GM23338 (cell line): Measurements from ENCODE around the gene NOL9. TPM values are rescaled to one million over a fixed set of nuclear protein-coding genes. Genes with fewer than 3 reads are reported as not detected.

ENCODE experiments used
- ATAC-seq: fragments of 200-7000 bp; cut with Tn5 transposase; 3 replicates; pipeline ENCODE4 v1.9.1; 2020
- DNase-seq: peaks from one replicate; pipeline ENCODE4 v3.0.0-alpha.2; 2015; ENCODE audit warnings: low spot score
- H2AFZ ChIP-seq: fragments of 200-600 bp; sonication (generic); 2 replicates; pipeline ENCODE4 v1.8.0; 2016; ENCODE audit warnings: antibody characterized with exemption, mild to moderate bottlenecking, moderate library complexity
- H3F3A ChIP-seq: fragments of 200-600 bp; sonication (generic); replicated peaks from 2 replicates; pipeline ENCODE4 v1.8.0; 2017; ENCODE audit warnings: antibody characterized with exemption, mixed run types, low read depth
- H3K27ac ChIP-seq: fragments of 200-600 bp; sonication (generic); 2 replicates; pipeline ENCODE4 v1.6.1; 2016; ENCODE audit warnings: low read depth
- H3K27me3 ChIP-seq: fragments of 200-600 bp; sonication (generic); 2 replicates; pipeline ENCODE4 v1.8.0; 2016; ENCODE audit warnings: mild to moderate bottlenecking, mixed run types, moderate library complexity; ENCODE audit not compliant: insufficient read depth
- H3K36me3 ChIP-seq: fragments of 200-600 bp; sonication (generic); 2 replicates; pipeline ENCODE4 v1.8.0; 2016; ENCODE audit warnings: mild to moderate bottlenecking; ENCODE audit not compliant: insufficient read depth
- H3K4me1 ChIP-seq: fragments of 200-600 bp; sonication (generic); 2 replicates; pipeline ENCODE4 v1.8.0; 2016; ENCODE audit warnings: mild to moderate bottlenecking, moderate library complexity; ENCODE audit not compliant: insufficient read depth
- H3K4me2 ChIP-seq: fragments of 200-600 bp; sonication (generic); 2 replicates; pipeline ENCODE4 v1.7.1; 2017; ENCODE audit warnings: mixed run types
- H3K4me3 ChIP-seq: fragments of 200-600 bp; sonication (generic); 2 replicates; pipeline ENCODE4 v1.6.1; 2016; ENCODE audit warnings: mixed run types
- H3K79me2 ChIP-seq: fragments of 200-600 bp; sonication (generic); replicated peaks from 2 replicates; pipeline ENCODE4 v1.8.0; 2017; ENCODE audit warnings: mild to moderate bottlenecking; ENCODE audit not compliant: insufficient read depth
- H3K9me2 ChIP-seq: fragments of 200-600 bp; sonication (generic); 2 replicates; pipeline ENCODE4 v1.8.0; 2017; ENCODE audit not compliant: insufficient read depth
- H4K20me1 ChIP-seq: fragments of 200-600 bp; sonication (generic); replicated peaks from 2 replicates; pipeline ENCODE4 v1.8.0; 2017; ENCODE audit warnings: mild to moderate bottlenecking; ENCODE audit not compliant: insufficient read depth
- H3K27ac Mint-ChIP-seq: 2 replicates; pipeline ENCODE4 v1.8.0; 2020; ENCODE audit warnings: inconsistent platforms, mild to moderate bottlenecking, moderate library complexity, mixed read lengths
- H3K27me3 Mint-ChIP-seq: 3 replicates; pipeline ENCODE4 v1.8.0; 2022; ENCODE audit warnings: low read depth, mild to moderate bottlenecking, moderate library complexity, mixed read lengths, inconsistent platforms; ENCODE audit not compliant: insufficient read depth, poor library complexity
- H3K36me3 Mint-ChIP-seq: 3 replicates; pipeline ENCODE4 v1.8.0; 2021; ENCODE audit warnings: low read depth, mild to moderate bottlenecking, inconsistent platforms, moderate library complexity, mixed read lengths
- H3K4me1 Mint-ChIP-seq: 3 replicates; pipeline ENCODE4 v1.8.0; 2020; ENCODE audit warnings: mild to moderate bottlenecking, inconsistent platforms, mixed read lengths
- H3K4me3 Mint-ChIP-seq: 3 replicates; pipeline ENCODE4 v1.8.0; 2021; ENCODE audit warnings: moderate library complexity, mild to moderate bottlenecking, inconsistent platforms, mixed read lengths
- H3K9me3 Mint-ChIP-seq: 3 replicates; pipeline ENCODE4 v1.8.0; 2020; ENCODE audit warnings: moderate library complexity, mild to moderate bottlenecking, inconsistent platforms, mixed read lengths
- CREB1 ChIP-seq: fragments of 250-450 bp; sonication (Bioruptor Pico); IDR thresholded peaks from 2 replicates; pipeline ENCODE4 v1.5.0; 2020; ENCODE audit warnings: low read depth, mild to moderate bottlenecking, moderate library complexity
- JUNB ChIP-seq: IDR thresholded peaks from one replicate; pipeline ENCODE4 v1.6.1; 2016; ENCODE audit warnings: antibody characterized with exemption; ENCODE audit not compliant: unreplicated experiment
- NANOG ChIP-seq: IDR thresholded peaks from 2 replicates; pipeline ENCODE4 v1.6.1; 2016; ENCODE audit warnings: antibody characterized with exemption, borderline replicate concordance
- POLR2AphosphoS5 ChIP-seq: IDR thresholded peaks from 2 replicates; pipeline ENCODE4 v1.6.1; 2016; ENCODE audit warnings: antibody characterized with exemption, low read depth
- REST ChIP-seq: IDR thresholded peaks from one replicate; pipeline ENCODE4 v1.6.1; 2018; ENCODE audit warnings: antibody characterized with exemption; ENCODE audit not compliant: unreplicated experiment
- STAT1 ChIP-seq: IDR thresholded peaks from one replicate; pipeline ENCODE4 v1.6.1; 2016; ENCODE audit warnings: antibody characterized with exemption; ENCODE audit not compliant: unreplicated experiment
- ZNF114 ChIP-seq: fragments of 250-450 bp; sonication (Bioruptor Pico); IDR thresholded peaks from 2 replicates; pipeline ENCODE4 v1.5.0; 2020; ENCODE audit warnings: mild to moderate bottlenecking, moderate library complexity
- polyA plus RNA-seq: library from polyadenylated mRNA; unstranded; fragments of >200 nt; fragmentation: Nextera tagmentation; extraction: Ambion mirVana; gene quantifications from 2 replicates; pipeline ENCODE4 v1.2.1, GENCODE V29; 2016
- total RNA-seq: library from RNA; depleted of rRNA; stranded (reverse); fragments of >200 nt; shearing (Covaris generic); gene quantifications from 2 replicates; pipeline ENCODE4 v1.2.3, GENCODE V29; 2014
- TF ChIP-seq, protein P1 (sequence below): IDR thresholded peaks from 2 replicates; pipeline ENCODE4 v1.6.1; 2016; ENCODE audit warnings: antibody characterized with exemption
- TF ChIP-seq, protein P2 (sequence below): fragments of 250-450 bp; sonication (Bioruptor Pico); IDR thresholded peaks from 2 replicates; pipeline ENCODE4 v1.5.0; 2020; ENCODE audit warnings: mild to moderate bottlenecking, moderate library complexity
- TF ChIP-seq, protein P3 (sequence below), 2 experiments: fragments of 200-600 bp in 1 of 2; sonication (generic) in 1 of 2; conservative IDR thresholded peaks; 2 replicates each; pipeline versions ENCODE4 v1.5.1 to v1.6.1; 2016 to 2017; ENCODE audit warnings: antibody characterized with exemption in 2 of 2, low read depth in 2 of 2, mild to moderate bottlenecking in 2 of 2, moderate library complexity in 1 of 2

NOL9 gene
- total and polyA plus RNA-seq, 2 experiments from 2014 or later = 13.2 to 48.5 TPM

DNA sequence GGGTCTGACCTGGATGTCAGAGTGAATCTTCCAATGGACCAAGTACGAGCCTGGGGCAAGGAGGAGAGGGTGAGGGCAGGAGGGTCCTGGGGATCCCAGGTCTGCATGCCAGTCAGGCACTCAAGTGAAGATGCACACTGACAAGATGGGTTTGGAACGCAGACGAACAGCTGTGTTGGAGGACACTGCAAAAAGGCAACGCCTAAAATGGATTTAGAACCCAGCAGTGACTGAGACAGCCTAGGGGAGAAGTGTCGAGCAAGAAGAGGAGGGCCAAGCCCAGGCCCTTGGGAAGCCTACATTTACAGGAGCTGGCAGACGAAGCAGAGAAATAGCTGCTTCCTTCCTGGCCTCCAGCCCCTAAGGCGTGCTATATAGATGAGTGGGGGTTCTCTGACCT is 25.8 kb downstream of the NOL9 start:
- Mint-ChIP-seq H3K27ac (no peak overlapping the region), H3K27me3 (peaks cover 5% of the 10 kb centered on the region), H3K4me1 (peaks cover 8% of the 10 kb centered on the region; the same call in 2 of the 3 replicates), H3K9me3 (no peaks in the 10 kb centered on the region), H3K36me3 (peaks cover 79% of the 10 kb centered on the region), H3K4me3 (no peak overlapping the region)
- Histone ChIP-seq H2AFZ (no peak overlapping the region), H3K4me2 (no peak overlapping the region), H3K4me3 (no peak overlapping the region), H3K4me1 (no peaks in the 10 kb centered on the region), H3K36me3 (peaks cover 32% of the 10 kb centered on the region), H3K9me2 (no peaks in the 10 kb centered on the region), H3K27me3 (no peaks in the 10 kb centered on the region), H3K79me2 (no peaks in the 10 kb centered on the region), H3F3A (peaks cover 26% of the 10 kb centered on the region), H3K27ac (no peak overlapping the region), H4K20me1 (peaks cover 4% of the 10 kb centered on the region)
- DNase-seq (no peak), ATAC-seq (no peak)
- no peak for TF ChIP-seq STAT1
- TF ChIP-seq, protein P1, sequence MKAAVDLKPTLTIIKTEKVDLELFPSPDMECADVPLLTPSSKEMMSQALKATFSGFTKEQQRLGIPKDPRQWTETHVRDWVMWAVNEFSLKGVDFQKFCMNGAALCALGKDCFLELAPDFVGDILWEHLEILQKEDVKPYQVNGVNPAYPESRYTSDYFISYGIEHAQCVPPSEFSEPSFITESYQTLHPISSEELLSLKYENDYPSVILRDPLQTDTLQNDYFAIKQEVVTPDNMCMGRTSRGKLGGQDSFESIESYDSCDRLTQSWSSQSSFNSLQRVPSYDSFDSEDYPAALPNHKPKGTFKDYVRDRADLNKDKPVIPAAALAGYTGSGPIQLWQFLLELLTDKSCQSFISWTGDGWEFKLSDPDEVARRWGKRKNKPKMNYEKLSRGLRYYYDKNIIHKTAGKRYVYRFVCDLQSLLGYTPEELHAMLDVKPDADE = no peak
- no peak for TF ChIP-seq CREB1 (CRISPR knock-in tag)
- no peak for TF ChIP-seq REST

- Histone ChIP-seq H3K4me2 (no peak overlapping the region), H3F3A (peaks cover 30% of the 10 kb centered on the region), H4K20me1 (no peaks in the 10 kb centered on the region; the same call in none of the 2 replicates), H3K9me2 (no peaks in the 10 kb centered on the region), H3K27ac (no peak overlapping the region), H3K27me3 (no peaks in the 10 kb centered on the region), H3K4me3 (no peak overlapping the region), H3K36me3 (peaks cover 19% of the 10 kb centered on the region), H2AFZ (no peak overlapping the region), H3K79me2 (no peaks in the 10 kb centered on the region), H3K4me1 (peaks cover 2% of the 10 kb centered on the region; the same call in 1 of the 2 replicates)
- Mint-ChIP-seq H3K9me3 (no peaks in the 10 kb centered on the region), H3K27me3 (peaks cover 9% of the 10 kb centered on the region), H3K27ac (no peak overlapping the region), H3K4me3 (no peak overlapping the region), H3K4me1 (peaks cover 10% of the 10 kb centered on the region; the same call in 2 of the 3 replicates), H3K36me3 (peaks cover 58% of the 10 kb centered on the region)
- ATAC-seq = no peak
- DNase-seq = no peak
- no peak for TF ChIP-seq JUNB
- TF ChIP-seq ZNF114 (CRISPR knock-in tag) = no peak
- no peak for TF ChIP-seq NANOG
- TF ChIP-seq, protein P2, sequence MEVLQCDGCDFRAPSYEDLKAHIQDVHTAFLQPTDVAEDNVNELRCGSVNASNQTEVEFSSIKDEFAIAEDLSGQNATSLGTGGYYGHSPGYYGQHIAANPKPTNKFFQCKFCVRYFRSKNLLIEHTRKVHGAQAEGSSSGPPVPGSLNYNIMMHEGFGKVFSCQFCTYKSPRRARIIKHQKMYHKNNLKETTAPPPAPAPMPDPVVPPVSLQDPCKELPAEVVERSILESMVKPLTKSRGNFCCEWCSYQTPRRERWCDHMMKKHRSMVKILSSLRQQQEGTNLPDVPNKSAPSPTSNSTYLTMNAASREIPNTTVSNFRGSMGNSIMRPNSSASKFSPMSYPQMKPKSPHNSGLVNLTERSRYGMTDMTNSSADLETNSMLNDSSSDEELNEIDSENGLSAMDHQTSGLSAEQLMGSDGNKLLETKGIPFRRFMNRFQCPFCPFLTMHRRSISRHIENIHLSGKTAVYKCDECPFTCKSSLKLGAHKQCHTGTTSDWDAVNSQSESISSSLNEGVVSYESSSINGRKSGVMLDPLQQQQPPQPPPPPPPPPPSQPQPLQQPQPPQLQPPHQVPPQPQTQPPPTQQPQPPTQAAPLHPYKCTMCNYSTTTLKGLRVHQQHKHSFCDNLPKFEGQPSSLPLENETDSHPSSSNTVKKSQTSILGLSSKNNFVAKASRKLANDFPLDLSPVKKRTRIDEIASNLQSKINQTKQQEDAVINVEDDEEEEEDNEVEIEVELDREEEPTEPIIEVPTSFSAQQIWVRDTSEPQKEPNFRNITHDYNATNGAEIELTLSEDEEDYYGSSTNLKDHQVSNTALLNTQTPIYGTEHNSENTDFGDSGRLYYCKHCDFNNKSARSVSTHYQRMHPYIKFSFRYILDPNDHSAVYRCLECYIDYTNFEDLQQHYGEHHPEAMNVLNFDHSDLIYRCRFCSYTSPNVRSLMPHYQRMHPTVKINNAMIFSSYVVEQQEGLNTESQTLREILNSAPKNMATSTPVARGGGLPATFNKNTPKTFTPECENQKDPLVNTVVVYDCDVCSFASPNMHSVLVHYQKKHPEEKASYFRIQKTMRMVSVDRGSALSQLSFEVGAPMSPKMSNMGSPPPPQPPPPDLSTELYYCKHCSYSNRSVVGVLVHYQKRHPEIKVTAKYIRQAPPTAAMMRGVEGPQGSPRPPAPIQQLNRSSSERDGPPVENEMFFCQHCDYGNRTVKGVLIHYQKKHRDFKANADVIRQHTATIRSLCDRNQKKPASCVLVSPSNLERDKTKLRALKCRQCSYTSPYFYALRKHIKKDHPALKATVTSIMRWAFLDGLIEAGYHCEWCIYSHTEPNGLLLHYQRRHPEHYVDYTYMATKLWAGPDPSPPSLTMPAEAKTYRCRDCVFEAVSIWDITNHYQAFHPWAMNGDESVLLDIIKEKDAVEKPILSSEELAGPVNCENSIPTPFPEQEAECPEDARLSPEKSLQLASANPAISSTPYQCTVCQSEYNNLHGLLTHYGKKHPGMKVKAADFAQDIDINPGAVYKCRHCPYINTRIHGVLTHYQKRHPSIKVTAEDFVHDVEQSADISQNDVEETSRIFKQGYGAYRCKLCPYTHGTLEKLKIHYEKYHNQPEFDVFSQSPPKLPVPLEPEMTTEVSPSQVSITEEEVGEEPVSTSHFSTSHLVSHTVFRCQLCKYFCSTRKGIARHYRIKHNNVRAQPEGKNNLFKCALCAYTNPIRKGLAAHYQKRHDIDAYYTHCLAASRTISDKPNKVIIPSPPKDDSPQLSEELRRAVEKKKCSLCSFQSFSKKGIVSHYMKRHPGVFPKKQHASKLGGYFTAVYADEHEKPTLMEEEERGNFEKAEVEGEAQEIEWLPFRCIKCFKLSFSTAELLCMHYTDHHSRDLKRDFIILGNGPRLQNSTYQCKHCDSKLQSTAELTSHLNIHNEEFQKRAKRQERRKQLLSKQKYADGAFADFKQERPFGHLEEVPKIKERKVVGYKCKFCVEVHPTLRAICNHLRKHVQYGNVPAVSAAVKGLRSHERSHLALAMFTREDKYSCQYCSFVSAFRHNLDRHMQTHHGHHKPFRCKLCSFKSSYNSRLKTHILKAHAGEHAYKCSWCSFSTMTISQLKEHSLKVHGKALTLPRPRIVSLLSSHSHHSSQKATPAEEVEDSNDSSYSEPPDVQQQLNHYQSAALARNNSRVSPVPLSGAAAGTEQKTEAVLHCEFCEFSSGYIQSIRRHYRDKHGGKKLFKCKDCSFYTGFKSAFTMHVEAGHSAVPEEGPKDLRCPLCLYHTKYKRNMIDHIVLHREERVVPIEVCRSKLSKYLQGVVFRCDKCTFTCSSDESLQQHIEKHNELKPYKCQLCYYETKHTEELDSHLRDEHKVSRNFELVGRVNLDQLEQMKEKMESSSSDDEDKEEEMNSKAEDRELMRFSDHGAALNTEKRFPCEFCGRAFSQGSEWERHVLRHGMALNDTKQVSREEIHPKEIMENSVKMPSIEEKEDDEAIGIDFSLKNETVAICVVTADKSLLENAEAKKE (CRISPR knock-in tag) = no peak
- TF ChIP-seq POLR2AphosphoS5 = no peak
- TF ChIP-seq, protein P3, sequence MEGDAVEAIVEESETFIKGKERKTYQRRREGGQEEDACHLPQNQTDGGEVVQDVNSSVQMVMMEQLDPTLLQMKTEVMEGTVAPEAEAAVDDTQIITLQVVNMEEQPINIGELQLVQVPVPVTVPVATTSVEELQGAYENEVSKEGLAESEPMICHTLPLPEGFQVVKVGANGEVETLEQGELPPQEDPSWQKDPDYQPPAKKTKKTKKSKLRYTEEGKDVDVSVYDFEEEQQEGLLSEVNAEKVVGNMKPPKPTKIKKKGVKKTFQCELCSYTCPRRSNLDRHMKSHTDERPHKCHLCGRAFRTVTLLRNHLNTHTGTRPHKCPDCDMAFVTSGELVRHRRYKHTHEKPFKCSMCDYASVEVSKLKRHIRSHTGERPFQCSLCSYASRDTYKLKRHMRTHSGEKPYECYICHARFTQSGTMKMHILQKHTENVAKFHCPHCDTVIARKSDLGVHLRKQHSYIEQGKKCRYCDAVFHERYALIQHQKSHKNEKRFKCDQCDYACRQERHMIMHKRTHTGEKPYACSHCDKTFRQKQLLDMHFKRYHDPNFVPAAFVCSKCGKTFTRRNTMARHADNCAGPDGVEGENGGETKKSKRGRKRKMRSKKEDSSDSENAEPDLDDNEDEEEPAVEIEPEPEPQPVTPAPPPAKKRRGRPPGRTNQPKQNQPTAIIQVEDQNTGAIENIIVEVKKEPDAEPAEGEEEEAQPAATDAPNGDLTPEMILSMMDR (conservative IDR thresholded peaks at IDR 0.05; ENCODE audit: low read depth in 2 of 2) = no peak
These were observed 28.0 kb downstream of the NOL9 start for GRCh38 chr1:6526316-6526715.
